ENCODE data around the gene OR52K2.

DNA sequence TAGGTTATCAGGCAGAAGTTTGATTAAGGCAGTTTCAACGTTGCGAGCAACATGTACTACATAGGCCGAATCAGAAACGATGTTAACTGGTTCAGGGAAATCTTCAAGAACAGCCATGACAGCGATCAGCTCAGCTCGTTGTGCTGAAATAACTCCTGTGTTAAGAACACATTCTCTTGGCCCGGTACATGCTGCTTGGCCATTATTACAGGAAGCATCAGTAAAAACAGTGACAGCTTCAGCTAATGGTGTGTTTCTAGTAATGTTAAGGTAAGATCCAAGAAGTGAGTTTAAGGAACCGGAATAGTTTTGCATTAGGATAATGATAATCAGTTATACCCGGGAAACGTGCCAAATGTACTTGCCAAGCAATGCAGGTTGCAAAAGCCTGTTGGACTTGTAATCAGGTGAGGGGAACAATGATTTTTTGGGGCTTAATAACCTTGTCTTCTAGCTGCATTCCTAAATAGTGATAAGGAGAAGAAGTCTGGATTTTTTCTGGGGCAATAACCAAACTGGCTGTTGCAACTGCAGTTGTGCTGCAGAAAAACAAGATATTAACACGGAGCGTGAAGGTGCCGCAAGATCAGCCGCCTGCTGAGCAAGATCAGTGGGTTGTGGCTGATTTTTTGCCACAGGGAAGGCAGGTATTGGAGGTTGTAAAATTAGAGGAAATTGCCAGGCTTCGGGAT lies 47.6 kb downstream of the OR52K2 start:
- TF ChIP-seq, protein P1, sequence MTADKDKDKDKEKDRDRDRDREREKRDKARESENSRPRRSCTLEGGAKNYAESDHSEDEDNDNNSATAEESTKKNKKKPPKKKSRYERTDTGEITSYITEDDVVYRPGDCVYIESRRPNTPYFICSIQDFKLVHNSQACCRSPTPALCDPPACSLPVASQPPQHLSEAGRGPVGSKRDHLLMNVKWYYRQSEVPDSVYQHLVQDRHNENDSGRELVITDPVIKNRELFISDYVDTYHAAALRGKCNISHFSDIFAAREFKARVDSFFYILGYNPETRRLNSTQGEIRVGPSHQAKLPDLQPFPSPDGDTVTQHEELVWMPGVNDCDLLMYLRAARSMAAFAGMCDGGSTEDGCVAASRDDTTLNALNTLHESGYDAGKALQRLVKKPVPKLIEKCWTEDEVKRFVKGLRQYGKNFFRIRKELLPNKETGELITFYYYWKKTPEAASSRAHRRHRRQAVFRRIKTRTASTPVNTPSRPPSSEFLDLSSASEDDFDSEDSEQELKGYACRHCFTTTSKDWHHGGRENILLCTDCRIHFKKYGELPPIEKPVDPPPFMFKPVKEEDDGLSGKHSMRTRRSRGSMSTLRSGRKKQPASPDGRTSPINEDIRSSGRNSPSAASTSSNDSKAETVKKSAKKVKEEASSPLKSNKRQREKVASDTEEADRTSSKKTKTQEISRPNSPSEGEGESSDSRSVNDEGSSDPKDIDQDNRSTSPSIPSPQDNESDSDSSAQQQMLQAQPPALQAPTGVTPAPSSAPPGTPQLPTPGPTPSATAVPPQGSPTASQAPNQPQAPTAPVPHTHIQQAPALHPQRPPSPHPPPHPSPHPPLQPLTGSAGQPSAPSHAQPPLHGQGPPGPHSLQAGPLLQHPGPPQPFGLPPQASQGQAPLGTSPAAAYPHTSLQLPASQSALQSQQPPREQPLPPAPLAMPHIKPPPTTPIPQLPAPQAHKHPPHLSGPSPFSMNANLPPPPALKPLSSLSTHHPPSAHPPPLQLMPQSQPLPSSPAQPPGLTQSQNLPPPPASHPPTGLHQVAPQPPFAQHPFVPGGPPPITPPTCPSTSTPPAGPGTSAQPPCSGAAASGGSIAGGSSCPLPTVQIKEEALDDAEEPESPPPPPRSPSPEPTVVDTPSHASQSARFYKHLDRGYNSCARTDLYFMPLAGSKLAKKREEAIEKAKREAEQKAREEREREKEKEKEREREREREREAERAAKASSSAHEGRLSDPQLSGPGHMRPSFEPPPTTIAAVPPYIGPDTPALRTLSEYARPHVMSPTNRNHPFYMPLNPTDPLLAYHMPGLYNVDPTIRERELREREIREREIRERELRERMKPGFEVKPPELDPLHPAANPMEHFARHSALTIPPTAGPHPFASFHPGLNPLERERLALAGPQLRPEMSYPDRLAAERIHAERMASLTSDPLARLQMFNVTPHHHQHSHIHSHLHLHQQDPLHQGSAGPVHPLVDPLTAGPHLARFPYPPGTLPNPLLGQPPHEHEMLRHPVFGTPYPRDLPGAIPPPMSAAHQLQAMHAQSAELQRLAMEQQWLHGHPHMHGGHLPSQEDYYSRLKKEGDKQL (CRISPR knock-in tag; IDR thresholded peaks at IDR 0.05; ENCODE audit: borderline replicate concordance) = no peak
- TF ChIP-seq EP300 (IDR thresholded peaks at IDR 0.05; ENCODE audit: low read length) = no peak

Data from K562 (cell line).